Epithelial cell of prostate (primary cell): ENCODE results near the gene SLC22A23.

Experiments
- DNase-seq: peaks from one replicate; pipeline ENCODE4 v3.0.0-alpha.2; 2011; ENCODE audit warnings: low read depth, low spot score
- H3K27ac ChIP-seq: fragments of 450-650 bp; 2 replicates; pipeline ENCODE4 v1.5.1; 2017; ENCODE audit warnings: mild to moderate bottlenecking

The SLC22A23 gene

DNA sequence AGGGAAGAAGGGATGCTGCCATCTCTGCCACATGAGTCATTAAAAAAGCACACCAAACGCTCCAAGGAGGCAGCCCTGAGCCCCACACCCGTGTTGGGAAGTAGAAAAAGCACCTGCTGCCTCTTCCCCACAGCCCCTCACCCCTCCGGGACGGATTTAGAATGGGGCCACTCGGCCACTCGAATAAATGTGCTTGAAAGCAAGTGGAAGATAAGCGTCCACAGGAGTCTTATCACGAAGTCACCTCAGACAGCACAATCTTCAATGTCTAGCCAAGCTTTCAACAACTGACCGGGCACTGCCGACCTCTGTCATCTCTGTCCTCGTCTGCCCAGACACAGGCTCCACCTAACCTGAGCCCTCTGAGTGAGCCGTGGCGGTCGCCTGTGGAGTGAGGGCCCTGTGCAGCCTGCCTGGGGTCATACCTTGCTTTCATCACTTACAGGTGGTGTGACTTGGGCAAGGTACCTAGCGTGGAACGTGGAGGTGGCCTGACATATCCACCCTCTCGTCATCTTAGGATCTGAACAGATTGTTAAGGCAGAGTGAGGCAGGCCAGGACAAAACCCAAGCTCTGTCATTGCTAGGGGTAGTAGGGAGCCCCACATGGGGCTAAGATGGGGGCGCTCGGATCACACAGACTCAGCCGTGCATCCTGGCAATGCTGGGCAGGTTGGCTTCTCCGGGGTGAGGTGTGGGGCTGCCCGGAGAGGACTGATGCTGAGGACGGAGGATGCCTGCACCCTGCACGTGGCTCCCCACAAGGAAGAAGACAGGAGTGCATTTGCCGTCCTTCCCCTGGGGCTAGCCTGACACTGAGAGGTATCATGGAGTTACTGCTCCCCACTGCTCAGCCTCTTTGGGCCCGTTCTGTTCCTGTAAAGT lies 163.3 kb downstream of the SLC22A23 start:
- no peak for DNase-seq
- no peak overlapping the region for H3K27ac ChIP-seq

DNA sequence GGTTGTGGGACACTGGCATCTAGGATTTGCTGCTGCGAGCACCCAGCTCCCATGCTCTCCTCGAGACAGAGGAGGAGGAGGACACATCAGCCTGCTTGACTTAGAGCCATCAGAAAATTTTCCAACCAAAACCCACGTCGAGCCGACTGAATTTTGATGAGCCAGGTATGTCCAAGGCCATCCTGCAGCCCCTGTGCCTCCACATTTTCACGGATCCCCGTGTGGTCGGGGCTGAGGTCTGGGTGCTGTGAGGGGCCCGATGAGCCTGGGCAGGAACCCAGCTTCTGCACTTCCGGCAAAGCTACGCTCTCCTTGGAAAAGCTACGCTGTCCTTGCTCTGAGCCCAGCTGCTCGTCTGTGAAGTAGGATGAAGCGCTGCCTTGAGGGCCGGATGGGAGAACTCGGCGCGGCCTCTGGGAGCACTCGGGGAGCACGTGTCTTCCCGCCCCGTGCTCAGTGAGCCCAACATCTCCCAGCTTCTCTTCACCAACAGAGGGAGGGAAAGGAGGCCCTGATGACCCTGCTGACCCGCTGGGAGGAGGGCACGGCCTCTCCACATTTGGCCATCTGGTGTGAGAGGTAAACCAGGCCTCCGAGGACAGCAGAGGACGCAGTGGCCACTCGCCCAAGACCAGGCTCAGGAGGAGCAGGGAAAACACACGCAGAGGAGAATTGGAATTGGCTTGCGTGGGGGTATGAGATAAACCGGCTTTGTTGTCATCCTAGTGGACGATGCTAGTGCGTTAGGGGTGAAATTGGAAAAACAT lies 164.2 kb downstream of the SLC22A23 start:
- no peak for DNase-seq
- no peak overlapping the region for H3K27ac ChIP-seq

DNA sequence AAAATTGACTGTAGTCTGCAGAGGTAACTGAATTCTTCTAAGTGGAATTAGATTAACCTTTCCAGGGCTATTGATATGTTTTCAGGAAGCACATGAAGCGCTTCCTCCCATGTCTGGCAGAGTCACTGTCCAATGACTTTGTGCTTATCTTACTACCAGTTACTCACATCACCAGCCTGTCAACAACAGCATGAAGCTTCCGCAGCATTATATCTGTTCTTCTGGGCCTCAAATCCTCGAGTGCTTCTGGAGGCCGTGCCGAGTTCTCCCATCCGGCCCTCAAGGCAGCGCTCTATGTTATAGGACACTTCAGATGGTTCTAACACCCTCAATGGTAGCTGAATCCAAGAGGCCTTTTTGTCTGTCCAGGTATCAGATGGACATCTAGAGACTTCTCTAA lies 164.9 kb downstream of the SLC22A23 start:
- DNase-seq, result no peak
- no peak overlapping the region for H3K27ac ChIP-seq

DNA sequence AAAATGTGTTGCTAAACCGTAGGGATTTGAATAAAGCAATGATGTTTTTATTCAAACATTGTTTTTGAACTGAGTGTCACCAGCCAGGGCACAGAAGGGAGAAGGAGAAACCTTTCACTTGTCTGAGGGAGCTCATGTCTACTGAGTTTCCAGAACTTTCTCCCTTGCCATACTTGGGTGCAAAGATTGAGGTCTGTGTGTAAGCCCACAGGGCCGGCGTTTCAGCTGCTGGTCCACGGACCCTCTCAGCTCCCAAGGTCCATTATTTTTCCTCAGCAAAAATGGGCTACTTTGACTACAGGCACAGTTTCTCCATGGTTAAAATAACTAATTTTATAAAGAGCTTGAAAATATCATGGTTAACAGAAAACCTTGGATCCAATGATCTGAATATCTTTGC lies 165.5 kb downstream of the SLC22A23 start:
- no peak overlapping the region for H3K27ac ChIP-seq
- DNase-seq, result no peak

DNA sequence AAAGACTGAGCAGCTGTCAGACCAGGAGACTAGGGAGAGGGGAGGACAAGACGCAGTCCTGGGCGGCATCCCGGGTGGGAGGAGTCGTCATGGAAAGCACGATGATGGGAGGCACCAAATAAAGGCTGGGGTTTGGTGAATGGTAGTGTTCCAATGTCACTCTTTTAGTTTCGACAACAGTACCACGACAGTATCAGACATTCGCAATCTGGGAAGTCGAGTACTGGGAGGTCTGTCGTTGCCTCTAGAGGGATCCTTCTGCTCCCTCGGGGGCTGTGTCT lies 166.0 kb downstream of the SLC22A23 start:
- no peak overlapping the region for H3K27ac ChIP-seq
- DNase-seq, result no peak

DNA sequence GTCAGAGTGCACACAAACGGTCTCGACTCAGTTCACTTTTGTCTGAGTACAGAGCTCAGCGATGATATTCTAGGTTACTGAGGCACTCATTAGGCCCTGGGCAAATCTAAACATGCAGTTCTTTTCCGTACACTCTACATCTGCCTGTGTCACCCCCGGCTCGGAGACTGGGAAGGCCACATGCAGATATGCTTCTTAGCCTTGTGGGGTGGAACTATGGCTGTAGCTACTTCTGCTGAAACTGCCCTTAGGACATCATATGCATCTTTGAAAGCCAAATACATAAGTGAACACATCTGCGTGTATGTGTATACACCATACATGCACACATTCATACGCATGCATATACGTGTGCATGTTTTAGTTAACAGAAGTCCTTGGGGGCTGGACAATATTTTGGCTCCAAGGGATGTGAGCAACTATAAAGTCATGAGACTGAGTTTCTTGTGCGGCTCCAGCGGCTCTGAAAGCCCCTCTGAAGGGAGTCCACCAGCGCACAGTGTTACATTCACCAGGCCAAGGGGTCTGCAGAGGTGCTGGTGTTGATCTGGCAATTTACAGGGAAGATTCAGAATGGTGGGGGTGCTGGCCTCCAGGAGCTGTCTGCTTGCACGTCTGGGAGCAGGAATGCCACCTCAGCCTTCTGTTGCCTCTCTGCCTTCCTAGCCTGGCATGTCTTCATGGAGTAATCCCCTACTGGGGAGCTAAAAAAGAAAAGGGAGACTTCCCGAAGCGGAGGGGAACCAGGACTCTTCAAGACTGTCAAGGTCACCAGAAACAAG lies 166.5 kb downstream of the SLC22A23 start:
- H3K27ac ChIP-seq, result no peak overlapping the region
- no peak for DNase-seq

DNA sequence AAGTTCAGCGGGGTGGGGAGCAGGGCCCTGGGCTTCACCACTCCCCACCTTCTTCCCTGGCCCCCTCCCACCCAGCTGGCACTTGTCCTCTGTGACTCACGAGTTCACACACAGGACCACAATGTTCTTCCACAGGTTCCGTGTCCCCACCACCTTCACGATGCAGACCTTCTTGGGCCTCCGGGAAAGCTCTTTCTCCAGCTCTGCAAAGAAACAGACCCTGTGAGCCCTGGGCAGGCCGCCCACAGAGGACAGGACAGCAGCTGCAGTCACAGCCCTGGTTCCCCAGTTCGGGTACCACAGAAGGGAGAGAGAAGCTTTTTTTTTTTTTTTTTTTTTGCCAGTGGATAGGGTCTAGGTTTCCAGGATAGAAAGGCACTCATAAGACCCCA lies 167.2 kb downstream of the SLC22A23 start:
- no peak for DNase-seq

DNA sequence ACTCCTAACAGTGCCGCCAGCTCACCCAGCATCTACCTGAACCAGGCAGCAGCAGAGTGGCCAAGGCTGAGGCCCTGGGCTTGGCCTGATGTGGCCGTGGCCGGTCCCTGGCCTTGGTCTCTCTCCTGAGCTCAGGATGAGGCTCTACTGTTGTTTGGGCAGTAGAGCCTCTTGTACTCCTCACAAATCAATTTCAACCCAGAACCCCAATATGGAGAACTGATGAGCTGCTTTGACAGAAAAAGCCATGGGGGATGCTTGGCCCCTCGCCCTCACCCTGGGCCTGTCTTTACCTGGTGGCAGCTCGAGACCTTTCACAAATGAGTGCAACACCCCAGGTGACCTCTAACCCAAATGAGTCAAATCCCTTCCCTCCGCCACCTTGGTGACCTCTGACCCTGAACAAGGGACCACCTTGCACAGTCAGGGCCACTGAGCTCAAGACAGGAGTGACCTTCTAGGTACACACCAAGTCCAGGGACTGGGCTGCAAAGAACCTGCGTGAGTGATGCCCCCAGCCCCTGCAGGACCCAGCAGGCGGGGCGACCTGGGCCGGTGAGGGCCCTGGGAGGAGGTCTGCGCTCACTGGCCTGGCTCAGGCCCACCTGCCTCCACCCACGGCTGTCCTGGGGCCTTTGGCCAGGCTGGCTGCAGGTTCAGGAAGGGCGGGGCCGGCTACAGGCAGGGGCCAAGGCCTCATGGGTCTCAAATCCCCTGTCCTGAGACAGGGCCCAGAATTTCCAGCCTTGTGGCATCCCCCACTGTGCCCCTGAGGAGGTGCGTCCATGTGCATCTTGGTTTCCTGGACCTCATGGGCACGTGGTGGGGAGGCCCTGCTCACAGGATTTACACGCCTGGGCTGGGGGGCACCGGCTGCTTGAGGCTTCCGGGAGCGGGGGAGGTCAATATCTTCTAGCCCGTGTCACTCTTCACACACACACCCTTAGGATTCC lies 167.9 kb downstream of the SLC22A23 start:
- H3K27ac ChIP-seq, result no peak overlapping the region
- no peak for DNase-seq

More for the DNA sequence above, 167.2 kb downstream of the SLC22A23 start:
- no peak overlapping the region for H3K27ac ChIP-seq

DNA sequence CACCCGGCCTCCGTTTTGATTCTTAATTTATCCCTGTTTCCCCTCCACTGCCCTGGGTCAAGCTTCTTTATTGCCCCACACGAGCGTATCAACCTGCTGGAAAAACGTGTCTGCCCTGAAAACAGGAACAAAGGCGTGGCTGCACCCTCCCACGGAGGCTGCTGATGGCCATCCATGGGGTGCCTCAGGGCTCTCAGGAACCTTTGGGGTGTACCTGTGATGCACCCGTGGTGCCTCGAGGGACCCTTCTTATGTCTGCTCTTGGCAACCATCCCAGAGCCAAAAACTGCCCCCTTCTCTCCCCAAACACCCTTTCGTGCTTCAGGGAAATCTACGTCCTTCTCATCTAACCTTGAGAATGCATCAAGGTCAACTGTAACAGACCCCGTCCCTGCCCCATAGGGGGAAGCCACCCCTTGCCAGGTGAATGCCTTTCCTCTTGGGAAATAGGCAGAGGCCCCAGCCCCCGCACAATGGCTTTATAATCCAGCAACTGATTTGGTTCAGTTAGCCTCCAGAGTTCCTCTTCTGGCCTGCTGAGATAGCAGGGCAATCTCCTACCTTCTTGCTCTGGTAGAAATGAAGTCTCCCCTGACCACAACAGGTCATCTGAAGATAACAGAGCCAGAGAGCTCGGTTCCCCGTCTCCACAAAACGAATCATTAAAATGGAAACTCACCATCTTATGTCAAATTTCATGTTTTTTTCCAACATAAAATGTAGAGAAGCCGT lies 168.7 kb downstream of the SLC22A23 start:
- no peak overlapping the region for H3K27ac ChIP-seq
- DNase-seq, result no peak

DNA sequence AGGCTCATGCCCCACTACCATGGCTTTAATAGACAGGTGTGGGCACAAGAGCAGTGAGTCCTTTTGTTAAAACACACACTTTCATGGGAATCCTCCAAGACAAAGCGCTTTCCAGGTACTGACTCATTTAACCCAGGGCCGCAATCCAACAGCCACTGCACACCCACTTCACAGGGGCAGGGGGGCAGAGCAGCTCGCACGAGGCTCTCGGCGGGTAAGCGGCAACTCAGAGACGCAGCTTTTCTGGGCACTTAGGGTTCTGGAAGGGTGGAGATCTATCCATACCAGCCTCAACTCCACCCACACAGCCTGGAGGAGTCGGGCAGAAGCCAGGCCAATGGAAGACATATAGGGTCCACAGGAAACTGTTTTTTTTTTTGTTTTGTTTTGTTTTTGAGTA lies 169.5 kb downstream of the SLC22A23 start:
- no peak for DNase-seq

DNA sequence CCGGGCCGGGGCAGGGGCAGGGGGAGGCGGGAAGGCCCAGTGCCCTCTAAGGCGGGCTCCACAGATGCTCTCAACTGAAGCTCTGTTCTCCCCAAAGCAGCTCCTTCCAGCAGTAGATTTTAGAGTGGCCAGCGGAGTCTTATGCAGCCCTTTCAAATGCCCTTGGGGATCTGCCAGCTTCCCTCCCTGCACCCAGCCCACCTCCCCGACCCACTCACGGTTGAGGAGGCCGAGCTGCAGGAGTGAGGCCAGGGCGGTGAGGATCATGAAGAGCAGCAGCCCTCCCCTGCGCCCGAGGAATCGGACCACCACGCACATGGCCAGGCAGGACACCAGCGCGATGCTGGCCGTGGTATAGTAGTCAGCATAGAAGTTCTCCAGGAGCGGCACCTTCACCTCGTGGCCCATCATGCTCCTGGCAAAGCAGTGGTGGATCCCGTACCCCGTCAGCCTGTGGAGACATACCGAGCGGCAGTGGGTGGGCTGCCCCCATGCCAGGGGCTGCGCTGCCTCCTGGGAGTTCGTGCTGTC lies 170.1 kb downstream of the SLC22A23 start:
- no peak overlapping the region for H3K27ac ChIP-seq
- no peak for DNase-seq

More for the DNA sequence above, 169.5 kb downstream of the SLC22A23 start:
- H3K27ac ChIP-seq, result no peak overlapping the region

DNA sequence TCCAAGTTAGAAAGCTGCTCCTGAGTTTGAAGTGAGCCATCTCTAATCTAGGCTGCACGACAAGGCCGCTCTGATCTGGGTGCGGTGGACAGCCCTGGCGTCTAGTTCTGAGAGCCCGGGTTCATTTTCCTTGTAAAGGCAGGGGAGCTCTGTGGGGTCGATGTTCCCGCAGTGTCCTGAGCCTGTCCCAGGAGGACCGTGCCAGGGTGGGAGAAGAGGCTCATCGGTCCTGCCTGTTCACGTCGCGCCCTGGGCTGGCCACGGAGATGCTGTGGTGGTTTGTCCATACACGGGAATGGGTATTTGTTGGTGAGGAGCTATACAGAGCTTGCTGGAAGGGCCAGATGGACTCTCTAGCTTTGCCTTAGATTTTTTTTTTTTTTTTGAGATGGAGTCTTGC lies 171.1 kb downstream of the SLC22A23 start:
- DNase-seq, result no peak

DNA sequence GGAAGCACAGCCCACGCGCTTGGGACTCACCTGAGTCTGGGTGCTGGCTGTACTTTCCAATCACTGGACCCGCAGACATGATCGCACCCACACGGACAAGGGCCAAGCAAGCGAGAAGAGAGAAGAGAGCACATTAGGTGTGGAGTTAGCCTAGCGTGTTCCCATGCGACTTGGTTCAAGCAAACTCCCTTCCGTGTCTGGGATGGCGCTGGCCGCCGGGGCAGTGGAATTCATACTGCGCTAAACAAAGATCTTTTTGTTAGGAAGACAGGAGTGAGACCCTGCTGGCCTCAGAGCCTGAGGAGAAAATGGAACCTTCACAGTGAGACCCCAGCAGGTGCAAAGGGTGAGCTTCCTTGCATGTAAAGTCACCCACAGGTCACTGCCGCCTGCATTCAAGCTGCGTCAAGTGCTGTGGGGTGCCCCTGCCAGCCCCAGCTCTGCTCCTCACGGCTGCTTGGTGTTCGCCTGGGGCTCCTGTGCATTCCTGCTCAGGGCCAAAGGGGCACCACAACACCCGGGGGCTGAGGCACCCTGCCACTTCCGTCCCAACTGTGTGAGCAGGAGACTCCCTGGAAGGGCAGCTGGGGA lies 171.7 kb downstream of the SLC22A23 start:
- DNase-seq, result no peak
- H3K27ac ChIP-seq, result no peak overlapping the region

More for the DNA sequence above, 171.1 kb downstream of the SLC22A23 start:
- H3K27ac ChIP-seq, result no peak overlapping the region

DNA sequence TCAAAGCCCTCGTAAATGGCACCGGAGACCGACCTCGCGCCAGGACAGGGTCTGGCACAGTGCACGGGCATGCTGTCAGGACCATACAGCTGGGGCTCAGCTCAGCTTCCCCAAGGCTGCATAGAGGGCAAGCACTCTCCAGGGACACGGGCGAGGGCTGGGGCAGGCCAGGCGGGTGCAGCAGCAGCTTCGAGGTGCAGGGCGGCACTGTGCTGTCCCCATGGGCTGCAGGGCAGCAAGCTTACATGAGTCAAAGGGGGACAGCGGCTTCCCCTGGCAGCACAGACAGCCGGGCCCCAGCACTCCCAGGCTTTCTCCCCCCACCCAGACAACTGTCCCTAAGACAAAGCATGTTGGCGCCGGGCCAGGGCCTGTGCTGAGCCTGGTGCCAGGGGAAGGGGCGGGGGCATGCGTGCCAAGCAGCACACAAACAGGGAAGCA lies 172.4 kb downstream of the SLC22A23 start:
- no peak overlapping the region for H3K27ac ChIP-seq
- DNase-seq, result no peak

DNA sequence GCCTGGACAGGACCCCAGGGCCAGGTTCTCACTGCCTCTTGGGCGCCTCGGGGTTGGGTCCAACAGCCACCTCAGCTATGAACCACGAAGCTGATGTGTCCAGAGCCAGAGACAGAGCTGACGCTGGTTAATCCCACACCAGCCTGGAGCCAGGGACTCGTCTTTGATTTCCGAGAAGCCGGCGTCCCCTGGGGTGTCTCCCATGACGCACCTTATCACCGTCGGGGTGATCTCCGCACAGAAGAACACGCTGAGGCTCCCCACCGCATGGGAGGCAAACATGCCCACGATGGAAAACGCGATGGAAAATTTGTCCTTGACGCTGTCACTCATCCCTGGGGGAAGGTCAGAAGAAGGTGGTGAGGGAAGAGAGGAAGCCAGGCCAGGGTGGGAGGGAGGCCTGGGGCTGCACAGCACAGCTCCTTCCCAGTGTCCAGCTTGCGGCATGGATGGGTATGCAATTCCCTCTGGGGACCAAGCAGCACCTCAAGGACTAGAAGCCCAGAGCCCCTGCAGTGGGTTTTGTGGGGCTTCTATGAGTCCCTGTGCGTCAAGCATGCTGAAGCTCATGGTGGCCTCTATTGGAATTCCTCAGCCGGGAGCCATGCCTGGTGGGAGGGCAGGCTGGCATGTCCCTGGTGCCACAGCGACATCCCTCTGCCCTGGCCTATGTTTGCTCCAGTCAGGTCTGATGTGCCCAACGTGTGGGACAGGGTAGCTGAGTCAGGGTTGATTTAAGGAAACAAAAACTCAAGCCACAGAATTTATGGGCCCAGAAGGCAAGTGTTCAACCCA lies 173.0 kb downstream of the SLC22A23 start:
- H3K27ac ChIP-seq, result no peak overlapping the region
- no peak for DNase-seq

DNA sequence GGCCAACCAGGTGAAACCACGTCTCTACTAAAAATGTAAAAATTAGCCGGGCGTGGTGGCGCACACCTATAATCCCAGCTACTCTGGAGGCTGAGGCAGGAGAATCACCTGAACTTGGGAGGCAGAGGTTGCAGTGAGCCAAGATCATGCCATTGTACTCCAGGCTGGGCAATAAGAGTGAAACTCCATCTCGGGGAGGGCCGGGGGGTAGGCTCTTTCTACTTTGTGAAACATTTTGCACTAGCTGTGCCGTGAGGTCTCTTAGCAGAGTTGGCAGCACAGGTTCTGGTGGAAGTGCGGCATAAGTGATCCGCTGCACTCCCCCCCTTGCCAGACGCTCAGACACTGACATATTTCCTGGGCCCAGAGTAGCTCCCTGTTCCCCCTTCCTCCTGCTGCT lies 173.6 kb downstream of the SLC22A23 start:
- no peak for DNase-seq
- H3K27ac ChIP-seq, result no peak overlapping the region

DNA sequence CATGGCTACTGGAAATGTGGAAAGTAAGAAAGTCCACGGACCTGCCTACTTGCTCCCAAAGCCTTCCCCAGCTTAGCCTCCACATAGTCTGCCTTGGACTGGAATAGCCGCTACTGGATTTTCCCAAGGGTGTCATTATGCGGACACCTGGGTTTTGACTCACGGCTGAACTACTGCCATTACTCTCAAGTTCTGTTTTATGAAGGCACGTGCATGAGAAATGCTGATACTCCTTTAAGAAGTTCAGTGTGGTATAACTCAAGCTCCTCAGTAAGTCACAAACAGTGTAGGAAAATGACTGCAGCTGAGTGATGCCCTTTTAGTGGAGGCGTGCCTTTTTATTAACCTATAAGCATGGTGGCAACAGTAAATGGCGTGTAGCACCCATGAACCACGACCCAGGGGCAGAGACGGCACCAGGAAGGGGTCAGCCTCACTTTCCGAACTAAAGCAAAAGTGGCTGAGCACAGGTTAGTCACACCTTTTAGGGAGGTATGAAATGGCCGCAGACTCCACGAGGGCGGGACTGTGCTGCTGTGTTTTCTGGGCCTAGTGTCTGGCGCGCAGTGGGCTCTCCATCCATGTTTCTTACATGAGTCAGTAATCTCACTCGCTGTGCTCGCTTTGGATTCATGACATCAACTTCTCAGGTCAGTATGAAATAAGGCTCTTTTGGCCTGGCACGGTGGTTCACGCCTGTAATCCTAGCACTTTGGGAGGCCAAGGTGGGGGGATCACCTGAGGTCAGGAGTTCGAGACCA lies 174.2 kb downstream of the SLC22A23 start:
- H3K27ac ChIP-seq, result no peak overlapping the region
- no peak for DNase-seq
